Kidney (tissue), 14 donors: ENCODE measurements around the gene SDK1. TPM values are rescaled to one million over a fixed set of nuclear protein-coding genes. Genes with fewer than 3 reads are reported as not detected.

Experiments used
- DNase-seq, 5 donors: peaks; one replicate each; pipeline ENCODE4 v3.0.0-alpha.2; 2013 to 2020
- FAIRE-seq: peaks from 2 replicates; lab custom pipeline; 2012; peaks lifted over from hg19 to GRCh38; lab: Jason Lieb, UNC
- H3K27ac ChIP-seq, 2 donors: one replicate each; pipeline ENCODE4 v1.7.0; 2013; ENCODE audit warnings: low read depth in 2 of 2, low read length in 2 of 2, inconsistent platforms in 1 of 2
- H3K27me3 ChIP-seq: one replicate; pipeline ENCODE4 v1.7.1; 2013; ENCODE audit warnings: low read length, inconsistent platforms; ENCODE audit not compliant: control insufficient read depth, insufficient read depth
- H3K36me3 ChIP-seq, 3 donors: one replicate each; pipeline versions ENCODE4 v1.7.0 to v1.7.1; 2013; ENCODE audit warnings: low read length in 3 of 3, control low read depth in 1 of 3, inconsistent platforms in 1 of 3; ENCODE audit not compliant: insufficient read depth in 3 of 3, control insufficient read depth in 2 of 3
- H3K4me1 ChIP-seq, 3 donors: one replicate each; pipeline versions ENCODE4 v1.7.0 to v1.7.1; 2013; ENCODE audit warnings: low read length in 3 of 3, inconsistent platforms in 1 of 3, low read depth in 1 of 3; ENCODE audit not compliant: control insufficient read depth in 2 of 3, insufficient read depth in 2 of 3
- H3K4me3 ChIP-seq, 3 donors: one replicate each; pipeline versions ENCODE4 v1.7.0 to v1.8.1; 2013; ENCODE audit warnings: low read length in 3 of 3, control low read depth in 1 of 3, inconsistent platforms in 1 of 3
- H3K9ac ChIP-seq, 3 donors: one replicate each; pipeline versions ENCODE4 v1.7.0 to v1.7.1; 2013; ENCODE audit warnings: low read length in 3 of 3, control low read depth in 1 of 3, inconsistent platforms in 1 of 3
- H3K9me3 ChIP-seq, 3 donors: one replicate each; pipeline versions ENCODE4 v1.7.0 to v1.7.1; 2013; ENCODE audit warnings: low read length in 3 of 3, control low read depth in 1 of 3, inconsistent platforms in 1 of 3; ENCODE audit not compliant: control insufficient read depth in 2 of 3, insufficient read depth in 1 of 3
- CTCF ChIP-seq: IDR thresholded peaks from 3 replicates; pipeline ENCODE4 v1.5.1; 2012; ENCODE audit warnings: mild to moderate bottlenecking, moderate library complexity, borderline replicate concordance; ENCODE audit not compliant: insufficient read depth; ENCODE audit errors: extremely low read depth
- intact Hi-C: fragments of 100-400 bp; cut with DNase I; formaldehyde crosslinking; loops from one replicate; pipeline ENCODE4 v1.11.1; 2022
- polyA plus RNA-seq: library from polyadenylated mRNA; stranded (reverse); fragments of 350-450 nt; fragmentation: Illumina TruSeq; extraction: RNeasy Lipid Tissue Mini Kit (QIAGEN cat#74804); gene quantifications from one replicate; pipeline ENCODE4 v1.2.3, GENCODE V29; 2014; ENCODE audit warnings: low read depth, low replicate concordance; ENCODE audit not compliant: insufficient read depth
- total RNA-seq: library from RNA; stranded (reverse); fragmentation: NEBNext Ultra II Directional; extraction: Animal tissue kit (Norgen Biotek cat#: 25700); gene quantifications from one replicate; pipeline ENCODE4 v1.2.1, GENCODE V29; 2021
- donor health status: control.
- donor health status: control.
- donor health status: control.
- donor health status: control.
- donor health status: control.
- donor health status: DM: yes; HTN: yes; CAD: no.
- donor health status: Normal renal cell carcinoma (clear cell type).

SDK1 gene
- total and polyA plus RNA-seq, 2 donors from 2014 or later, result 2.0 to 38.3 TPM

- DNase-seq, result no peak
- Histone ChIP-seq H3K9me3 (no peaks in the 10 kb centered on the region), H3K9ac (no peak overlapping the region), H3K4me1 (no peaks in the 10 kb centered on the region), H3K36me3 (no peaks in the 10 kb centered on the region), H3K4me3 (no peak overlapping the region), H3K27ac (no peak overlapping the region), H3K27me3 (no peaks in the 10 kb centered on the region)
- intact Hi-C loops, result no loop called here
- TF ChIP-seq CTCF, result no peak
- FAIRE-seq, result no peak
Observed at GRCh38 chr7:4230352-4230751, 929.3 kb downstream of the SDK1 start.

GRCh38 chr7:4233146-4233545 is 932.1 kb downstream of the SDK1 start:
- H3K36me3 ChIP-seq, result no peaks in the 10 kb centered on the region
- no peak overlapping the region for H3K27ac ChIP-seq
- DNase-seq (peak in 1 of 5 donors; percentile 19), FAIRE-seq (no peak)
- no peaks in the 10 kb centered on the region for H3K27me3 ChIP-seq
- intact Hi-C loops, result no loop called here
- TF ChIP-seq CTCF, result no peak
- no peak overlapping the region for H3K9ac ChIP-seq
- no peak overlapping the region for H3K4me3 ChIP-seq
- H3K4me1 ChIP-seq, result no peaks in the 10 kb centered on the region
- no peaks in the 10 kb centered on the region for H3K9me3 ChIP-seq

- FAIRE-seq, result no peak
- no peaks in the 10 kb centered on the region for H3K27me3 ChIP-seq
- TF ChIP-seq CTCF, result no peak
- no peak overlapping the region for H3K4me3 ChIP-seq
- intact Hi-C loops, result no loop called here
- no peak overlapping the region for H3K27ac ChIP-seq
- peak in 1 of 5 donors; percentile 25 for DNase-seq
- H3K36me3 ChIP-seq, result no peaks in the 10 kb centered on the region
- H3K9me3 ChIP-seq, result no peaks in the 10 kb centered on the region
- no peaks in the 10 kb centered on the region for H3K4me1 ChIP-seq
- H3K9ac ChIP-seq, result no peak overlapping the region
Observed at GRCh38 chr7:4233621-4234497, 932.8 kb downstream of the SDK1 start.
